ENCODE results near the gene GPN3. TPM values are rescaled to one million over a fixed set of nuclear protein-coding genes. Genes with fewer than 3 reads are reported as not detected.
"Not testable (repeated sequence)": the region's sequence is repeated elsewhere in the genome, so short reads cannot be mapped to it uniquely, and the experiment has no call there.

The GPN3 gene
- total RNA-seq, 6 experiments from 2014 or later: 8.0 to 20.7 (median 13.9) TPM

- peaks cover 0 to 27% (median 3%) of the 10 kb centered on the region in 4 donors for H3K36me3 ChIP-seq
- no peaks in the 10 kb centered on the region for H3K9me3 ChIP-seq
- TF ChIP-seq CTCF (IDR thresholded peaks at IDR 0.05): no peak
- TF ChIP-seq POLR2A (IDR thresholded peaks at IDR 0.05): no peak
- no peak overlapping the region for H3K27ac ChIP-seq
- ATAC-seq (no peak), DNase-seq (no peak)
- no peaks in the 10 kb centered on the region for H3K27me3 ChIP-seq
- WGBS (ENCODE audit: insufficient coverage, low coverage, low lambda C conversion rate, missing lambda C conversion rate): 44% methylated on average over 3 of the region's 5 CpGs
- H3K4me3 ChIP-seq: peak overlapping the region in 1 of 3 donors; percentile 88
- intact Hi-C loops (cut with DNase I): no loop called here
- peaks cover 0 to 15% (median 5%) of the 10 kb centered on the region in 4 donors for H3K4me1 ChIP-seq
These were observed 1.3 kb downstream of the GPN3 start for GRCh38 chr12:110466791-110467190.

- H3K27ac ChIP-seq; H3K27me3 ChIP-seq; DNase-seq; H3K9me3 ChIP-seq; intact Hi-C loops (cut with DNase I); ATAC-seq; H3K4me3 ChIP-seq: not testable (repeated sequence)
- Histone ChIP-seq H3K36me3 (peaks cover 0 to 31% (median 3%) of the 10 kb centered on the region in 4 donors), H3K4me1 (peaks cover 0 to 15% (median 5%) of the 10 kb centered on the region in 4 donors)
- 100% methylated on average over 1 of the region's 11 CpGs for WGBS (ENCODE audit: insufficient coverage, low coverage, low lambda C conversion rate, missing lambda C conversion rate)
These were observed 2.3 kb downstream of the GPN3 start for GRCh38 chr12:110465765-110466164.

- Histone ChIP-seq H3K27ac (no peak overlapping the region), H3K36me3 (peaks cover 0 to 31% (median 3%) of the 10 kb centered on the region in 4 donors), H3K4me1 (peaks cover 0 to 15% (median 5%) of the 10 kb centered on the region in 4 donors), H3K27me3 (no peaks in the 10 kb centered on the region), H3K9me3 (no peaks in the 10 kb centered on the region), H3K4me3 (no peak overlapping the region)
- DNase-seq (no peak), ATAC-seq (no peak)
- TF ChIP-seq POLR2A (IDR thresholded peaks at IDR 0.05) (no peak), CTCF (IDR thresholded peaks at IDR 0.05) (no peak)
- intact Hi-C loops (cut with DNase I): no loop called here
- WGBS (ENCODE audit: insufficient coverage, low coverage, low lambda C conversion rate, missing lambda C conversion rate): no CpG with 5 or more reads among the region's 2 CpGs
These were observed 3.0 kb downstream of the GPN3 start for GRCh38 chr12:110465024-110465423.

- H3K27me3 ChIP-seq; H3K9me3 ChIP-seq; H3K4me1 ChIP-seq; ATAC-seq; intact Hi-C loops (cut with DNase I); DNase-seq; H3K27ac ChIP-seq; H3K4me3 ChIP-seq: not testable (repeated sequence)
- WGBS (ENCODE audit: insufficient coverage, low coverage, low lambda C conversion rate, missing lambda C conversion rate): 86% methylated on average over 5 of the region's 5 CpGs
- H3K36me3 ChIP-seq: peaks cover 0 to 41% (median 5%) of the 10 kb centered on the region in 4 donors
These were observed 6.9 kb downstream of the GPN3 start for GRCh38 chr12:110461189-110461588.

GRCh38 chr12:110458756-110459155 is 9.3 kb downstream of the GPN3 start:
- DNase-seq (no peak), ATAC-seq (no peak)
- Histone ChIP-seq H3K27me3 (no peaks in the 10 kb centered on the region), H3K4me3 (no peak overlapping the region), H3K36me3 (peaks cover 0 to 29% (median 2%) of the 10 kb centered on the region in 4 donors), H3K9me3 (no peaks in the 10 kb centered on the region), H3K27ac (no peak overlapping the region), H3K4me1 (peaks cover 0 to 18% (median 2%) of the 10 kb centered on the region in 4 donors)
- TF ChIP-seq CTCF (IDR thresholded peaks at IDR 0.05) (no peak), POLR2A (IDR thresholded peaks at IDR 0.05) (no peak)
- intact Hi-C loops (cut with DNase I): loop anchor here in 1 of 2 donors (10.0 kb wide), 2 partner anchors 56 to 136 kb away; no protein-coding TSS in a partner anchor
- WGBS (ENCODE audit: insufficient coverage, low coverage, low lambda C conversion rate, missing lambda C conversion rate): 85% methylated on average over 4 of the region's 4 CpGs
